Esophagus muscularis mucosa (tissue), 4 donors: Measurements from ENCODE around the gene ACSS1. TPM values are rescaled to one million over a fixed set of nuclear protein-coding genes. Genes with fewer than 3 reads are reported as not detected.
"Not testable (repeated sequence)": the region's sequence is repeated elsewhere in the genome, so short reads cannot be mapped to it uniquely, and the experiment has no call there.

Experiments used
- DNase-seq: peaks from one replicate; pipeline ENCODE4 v3.0.0-alpha.2; 2017; ENCODE audit errors: extremely low spot score
- H3K27ac ChIP-seq, 4 donors: fragments of 200-600 bp; sonication (generic); replicated peaks in 1 of 4; 1 replicate in 3 of 4; 2 replicates in 1 of 4; pipeline ENCODE4 v1.5.1; 2016 to 2019; ENCODE audit warnings: mild to moderate bottlenecking in 1 of 4
- H3K27me3 ChIP-seq, 4 donors: fragments of 200-600 bp; sonication (generic); one replicate each; pipeline versions ENCODE4 v1.5.1 to v1.6.0; 2016 to 2019
- H3K36me3 ChIP-seq, 4 donors: fragments of 200-600 bp; sonication (generic); one replicate each; pipeline ENCODE4 v1.5.1; 2016 to 2019
- H3K4me1 ChIP-seq, 4 donors: fragments of 200-600 bp; sonication (generic); one replicate each; pipeline ENCODE4 v1.5.1; 2016 to 2019
- H3K4me3 ChIP-seq, 4 donors: fragments of 200-600 bp; sonication (generic); 1 replicate in 2 of 4; 2 replicates in 2 of 4; pipeline ENCODE4 v1.5.1; 2016 to 2019; ENCODE audit warnings: mild to moderate bottlenecking in 4 of 4, moderate library complexity in 1 of 4
- H3K9me3 ChIP-seq, 4 donors: fragments of 200-600 bp; sonication (generic); 1 replicate in 3 of 4; 2 replicates in 1 of 4; pipeline ENCODE4 v1.5.1; 2016 to 2019
- CTCF ChIP-seq, 3 experiments: fragments of 200-600 bp in 2 of 3; fragments of 450-650 bp in 1 of 3; sonication (generic) in 2 of 3; IDR thresholded peaks; one replicate each; pipeline ENCODE4 v1.5.1; 2017 to 2019; ENCODE audit warnings: antibody characterized with exemption in 3 of 3, mild to moderate bottlenecking in 2 of 3, moderate library complexity in 1 of 3
- EP300 ChIP-seq: sonication (generic); formaldehyde crosslinking; IDR thresholded peaks from one replicate; pipeline ENCODE4 v1.6.1; 2017; ENCODE audit warnings: antibody characterized with exemption
- POLR2A ChIP-seq: fragments of 450-650 bp; IDR thresholded peaks from one replicate; pipeline ENCODE4 v1.6.1; 2017; ENCODE audit warnings: antibody characterized with exemption, moderate library complexity, mild to moderate bottlenecking, low read depth
- POLR2AphosphoS5 ChIP-seq, 2 donors: sonication (generic); formaldehyde crosslinking; IDR thresholded peaks; one replicate each; pipeline ENCODE4 v1.6.1; 2017; ENCODE audit warnings: antibody characterized with exemption in 2 of 2
- WGBS: methylation state at CpG from one replicate; pipeline ENCODE4 v1.1.5; 2018; 5-methylcytosine and 5-hydroxymethylcytosine counted together
- intact Hi-C: fragments of 100-400 bp; cut with DNase I; formaldehyde crosslinking; loops from one replicate; pipeline ENCODE4 v1.15.1; 2023
- total RNA-seq, 4 donors: library from RNA; depleted of rRNA; stranded (reverse); fragments of >200 nt; gene quantifications; one replicate each; pipeline versions ENCODE4 v1.1.0 to v1.2.1, GENCODE V29; 2016

ACSS1 gene
- total RNA-seq, 4 donors from 2014 or later: 36.6 to 154 (median 65.3) TPM

DNA sequence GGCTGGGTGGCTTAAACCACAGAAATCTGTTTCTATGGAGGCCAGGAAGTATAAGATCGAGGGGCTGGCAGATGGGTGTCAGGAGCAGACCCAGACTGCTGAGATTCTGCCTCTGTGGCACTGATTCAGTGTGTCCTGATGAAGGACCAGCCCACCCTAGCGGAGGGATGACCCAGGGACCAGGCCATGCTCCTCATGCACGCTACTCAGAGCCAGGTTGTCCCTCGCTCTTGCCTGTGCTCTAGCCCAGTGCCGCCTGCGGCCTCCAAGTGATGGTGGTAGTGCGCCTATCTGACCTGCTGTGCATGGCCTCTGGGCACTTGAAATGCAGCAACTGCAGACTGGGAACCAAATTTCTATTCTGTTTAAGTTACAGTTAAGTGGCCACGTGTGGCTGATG lies 52.3 kb downstream of the ACSS1 start:
- H3K27me3 ChIP-seq: no peaks in the 10 kb centered on the region
- 38% methylated on average over 2 of the region's 8 CpGs for WGBS
- H3K27ac ChIP-seq: peak overlapping the region; percentile 61 to 78 (median 75)
- peaks cover 40 to 58% (median 51%) of the 10 kb centered on the region in 4 donors for H3K4me1 ChIP-seq
- intact Hi-C loops: no loop called here
- no peak for DNase-seq
- TF ChIP-seq POLR2A: no peak
- TF ChIP-seq POLR2AphosphoS5 (IDR thresholded peaks at IDR 0.05): no peak
- no peak for TF ChIP-seq EP300
- no peak for TF ChIP-seq CTCF (IDR thresholded peaks at IDR 0.05)
- H3K4me3 ChIP-seq: no peak overlapping the region
- H3K36me3 ChIP-seq: peaks cover 14 to 60% (median 49%) of the 10 kb centered on the region in 4 donors
- H3K9me3 ChIP-seq: no peaks in the 10 kb centered on the region

DNA sequence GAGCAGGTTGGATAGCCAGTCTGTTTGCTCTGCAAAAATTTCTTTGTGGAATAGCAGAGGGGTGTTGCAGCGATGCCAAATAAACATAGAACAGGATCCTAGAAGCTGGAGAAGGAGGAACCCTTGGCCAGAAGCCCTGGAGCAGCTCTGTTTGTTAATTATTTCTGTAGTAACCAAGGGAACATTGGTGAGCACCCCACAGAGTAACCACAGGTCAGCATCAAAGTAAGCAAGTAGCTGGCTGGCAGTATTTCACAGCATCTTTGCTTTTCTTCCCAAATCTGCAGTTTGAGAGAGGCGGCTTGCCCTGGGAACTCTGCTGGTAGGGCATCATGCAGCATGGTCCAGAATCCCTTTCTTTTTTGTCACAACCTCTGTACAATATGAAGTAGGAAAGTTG lies 52.7 kb downstream of the ACSS1 start:
- WGBS: 43% methylated on average over 2 of the region's 2 CpGs
- no peaks in the 10 kb centered on the region for H3K27me3 ChIP-seq
- DNase-seq: no peak
- H3K27ac ChIP-seq: peak overlapping the region; percentile 61 to 78 (median 75)
- H3K4me3 ChIP-seq: no peak overlapping the region
- peaks cover 14 to 55% (median 45%) of the 10 kb centered on the region in 4 donors for H3K36me3 ChIP-seq
- intact Hi-C loops: no loop called here
- H3K9me3 ChIP-seq: no peaks in the 10 kb centered on the region
- TF ChIP-seq POLR2AphosphoS5 (IDR thresholded peaks at IDR 0.05) (peak; percentile 20 to 53), POLR2A (no peak)
- H3K4me1 ChIP-seq: peaks cover 45 to 61% (median 54%) of the 10 kb centered on the region in 4 donors

DNA sequence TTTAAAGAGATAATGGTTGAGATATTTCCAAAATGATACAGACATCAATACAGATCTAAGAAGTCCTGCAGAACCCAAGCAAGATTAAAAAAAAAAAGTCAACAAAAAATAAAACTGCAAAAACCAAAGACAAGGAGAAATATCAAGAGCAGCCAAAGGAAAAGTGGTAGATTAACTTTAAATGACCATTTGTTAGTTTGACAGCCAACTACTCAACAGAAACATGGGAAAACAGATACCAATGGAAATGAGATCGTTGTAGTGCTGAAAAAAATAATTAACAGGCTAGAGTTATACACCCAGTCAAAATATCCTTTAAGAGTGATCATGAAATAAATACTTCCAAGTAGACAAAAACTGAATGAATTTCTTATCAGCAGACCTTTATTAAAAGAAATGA lies 54.9 kb downstream of the ACSS1 start:
- intact Hi-C loops: loop anchor here (5.0 kb wide), 1 partner anchor 39 kb away; no protein-coding TSS in a partner anchor
- 87% methylated on average over 1 of the region's 1 CpG for WGBS
- peak overlapping the region in 3 of 4 donors; percentile 20 to 75 (median 55) for H3K27ac ChIP-seq

GRCh38 chr20:25001323-25001722 lies 56.6 kb downstream of the ACSS1 start:
- not testable (repeated sequence) for H3K27ac ChIP-seq, DNase-seq, H3K9me3 ChIP-seq, H3K27me3 ChIP-seq, H3K4me3 ChIP-seq
- peaks cover 0 to 16% (median 6%) of the 10 kb centered on the region in 4 donors for H3K36me3 ChIP-seq
- 93% methylated on average over 4 of the region's 4 CpGs for whole genome bisulfite sequencing
- peaks cover 30 to 52% (median 45%) of the 10 kb centered on the region in 4 donors for H3K4me1 ChIP-seq
- intact Hi-C loops: loop anchor here (5.0 kb wide), 1 partner anchor 41 kb away; no protein-coding TSS in a partner anchor

More for the DNA sequence above, 54.9 kb downstream of the ACSS1 start:
- H3K4me1 ChIP-seq: peaks cover 32 to 57% (median 51%) of the 10 kb centered on the region in 4 donors
- peaks cover 7 to 33% (median 23%) of the 10 kb centered on the region in 4 donors for H3K36me3 ChIP-seq
- TF ChIP-seq POLR2AphosphoS5 (IDR thresholded peaks at IDR 0.05): no peak
- TF ChIP-seq EP300: no peak
- no peak for TF ChIP-seq POLR2A
- TF ChIP-seq CTCF (IDR thresholded peaks at IDR 0.05): no peak
- no peak for DNase-seq
- H3K27me3 ChIP-seq: no peaks in the 10 kb centered on the region
- no peaks in the 10 kb centered on the region for H3K9me3 ChIP-seq
- no peak overlapping the region for H3K4me3 ChIP-seq

- 27% methylated on average over 4 of the region's 4 CpGs for WGBS
- Histone ChIP-seq H3K9me3 (no peaks in the 10 kb centered on the region), H3K4me3 (no peak overlapping the region), H3K27me3 (no peaks in the 10 kb centered on the region), H3K4me1 (peaks cover 29 to 52% (median 45%) of the 10 kb centered on the region in 4 donors), H3K27ac (peak overlapping the region in 3 of 4 donors; percentile 42 to 61 (median 51)), H3K36me3 (peaks cover 0 to 8% (median 0%) of the 10 kb centered on the region in 4 donors)
- no peak for DNase-seq
- intact Hi-C loops: loop anchor here (5.0 kb wide), 1 partner anchor 42 kb away; no protein-coding TSS in a partner anchor
- peak in 1 of 3 experiments; percentile 16 for TF ChIP-seq CTCF (IDR thresholded peaks at IDR 0.05)
- no peak for TF ChIP-seq POLR2A
- peak; percentile 15 to 91 for TF ChIP-seq POLR2AphosphoS5 (IDR thresholded peaks at IDR 0.05)
- TF ChIP-seq EP300: no peak
Measured at GRCh38 chr20:25000268-25000801, 57.6 kb downstream of the ACSS1 start.
